Measurements from ENCODE around the gene KCNRG.

- no peak for TF ChIP-seq CTCF (conservative IDR thresholded peaks at IDR 0.05; ENCODE audit: low read depth in 2 of 2)
- no peak for TF ChIP-seq POLR2AphosphoS5 (IDR thresholded peaks at IDR 0.05; ENCODE audit: low read depth)
- no peak for TF ChIP-seq ETS1 (IDR thresholded peaks at IDR 0.05)
- no peak for TF ChIP-seq ZNF331 (CRISPR knock-in tag; IDR thresholded peaks at IDR 0.05; ENCODE audit: low read depth)
- no peak for TF ChIP-seq EZH2phosphoT487 (IDR thresholded peaks at IDR 0.05; ENCODE audit: unreplicated experiment)
- TF ChIP-seq STAT1 (IDR thresholded peaks at IDR 0.05; ENCODE audit: unreplicated experiment) = no peak
- no peak for TF ChIP-seq NANOG (IDR thresholded peaks at IDR 0.05; ENCODE audit: borderline replicate concordance)
- no peak for TF ChIP-seq ZNF114 (CRISPR knock-in tag; IDR thresholded peaks at IDR 0.05)
These were observed 21.6 kb upstream of the KCNRG start for GRCh38 chr13:49993666-49994065.
